ENCODE measurements around the gene MS4A6E. TPM values are rescaled to one million over a fixed set of nuclear protein-coding genes. Genes with fewer than 3 reads are reported as not detected.

MS4A6E gene, protein sequence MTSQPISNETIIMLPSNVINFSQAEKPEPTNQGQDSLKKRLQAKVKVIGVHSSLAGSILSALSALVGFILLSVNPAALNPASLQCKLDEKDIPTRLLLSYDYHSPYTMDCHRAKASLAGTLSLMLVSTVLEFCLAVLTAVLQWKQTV
- total RNA-seq (2014; rRNA removed; shearing (Covaris generic)) = not detected in 2 replicates
- polyA plus RNA-seq (2016; fragmentation: Nextera tagmentation; extraction: Ambion mirVana) = not detected in 2 replicates
- long read RNA-seq = 0 reads

GRCh38 chr11:60326955-60327354 is at the start of gene MS4A6E:
TSS of gene MS4A6E (plus strand) at chr11:60327255. CDS start at chr11:60334896, 7,641 bp downstream.
- Mint-ChIP-seq H3K27ac (no peak within 1 kb of the TSS), H3K36me3 (ENCODE audit: low read depth) (peaks cover 20% of the 10 kb centered on the region; the same call in 2 of the 3 replicates), H3K27me3 (ENCODE audit: insufficient read depth, low read depth, poor library complexity) (peaks cover 2% of the 10 kb centered on the region), H3K4me3 (no peak within 1 kb of the TSS), H3K4me1 (no peaks in the 10 kb centered on the region), H3K9me3 (peaks cover 42% of the 10 kb centered on the region)
- H3K9me2 ChIP-seq (ENCODE audit: insufficient read depth) = no peaks in the 10 kb centered on the region
- DNase-seq (ENCODE audit: low spot score) (no peak), ATAC-seq (no peak)
- no peaks in the 10 kb centered on the region for H3K27me3 ChIP-seq (ENCODE audit: insufficient read depth)
- no peak within 1 kb of the TSS for H3K4me2 ChIP-seq
- no peak within 1 kb of the TSS for H3K27ac ChIP-seq (ENCODE audit: low read depth)
- no peak within 1 kb of the TSS for H2AFZ ChIP-seq
- H4K20me1 ChIP-seq (replicated peaks; ENCODE audit: insufficient read depth) = no peaks in the 10 kb centered on the region
- no peaks in the 10 kb centered on the region for H3K79me2 ChIP-seq (replicated peaks; ENCODE audit: insufficient read depth)
- H3F3A ChIP-seq (replicated peaks; ENCODE audit: low read depth) = no peaks in the 10 kb centered on the region
- H3K4me3 ChIP-seq = no peak within 1 kb of the TSS
- no peaks in the 10 kb centered on the region for H3K4me1 ChIP-seq (ENCODE audit: insufficient read depth)
- TF ChIP-seq JUNB (IDR thresholded peaks at IDR 0.05; ENCODE audit: unreplicated experiment) (no peak), ZNF114 (CRISPR knock-in tag; IDR thresholded peaks at IDR 0.05) (no peak), EZH2 (IDR thresholded peaks at IDR 0.05; ENCODE audit: low read depth, unreplicated experiment) (no peak), EZH2phosphoT487 (IDR thresholded peaks at IDR 0.05; ENCODE audit: unreplicated experiment) (no peak), ZNF331 (CRISPR knock-in tag; IDR thresholded peaks at IDR 0.05; ENCODE audit: low read depth) (no peak), ZNF462 (CRISPR knock-in tag; IDR thresholded peaks at IDR 0.05) (no peak), CTCF (conservative IDR thresholded peaks at IDR 0.05; ENCODE audit: low read depth in 2 of 2) (no peak), STAT1 (IDR thresholded peaks at IDR 0.05; ENCODE audit: unreplicated experiment) (no peak), CREB1 (CRISPR knock-in tag; IDR thresholded peaks at IDR 0.05; ENCODE audit: low read depth) (no peak), POLR2AphosphoS5 (IDR thresholded peaks at IDR 0.05; ENCODE audit: low read depth) (no peak), NANOG (IDR thresholded peaks at IDR 0.05; ENCODE audit: borderline replicate concordance) (no peak)
- TF ChIP-seq, protein P1, sequence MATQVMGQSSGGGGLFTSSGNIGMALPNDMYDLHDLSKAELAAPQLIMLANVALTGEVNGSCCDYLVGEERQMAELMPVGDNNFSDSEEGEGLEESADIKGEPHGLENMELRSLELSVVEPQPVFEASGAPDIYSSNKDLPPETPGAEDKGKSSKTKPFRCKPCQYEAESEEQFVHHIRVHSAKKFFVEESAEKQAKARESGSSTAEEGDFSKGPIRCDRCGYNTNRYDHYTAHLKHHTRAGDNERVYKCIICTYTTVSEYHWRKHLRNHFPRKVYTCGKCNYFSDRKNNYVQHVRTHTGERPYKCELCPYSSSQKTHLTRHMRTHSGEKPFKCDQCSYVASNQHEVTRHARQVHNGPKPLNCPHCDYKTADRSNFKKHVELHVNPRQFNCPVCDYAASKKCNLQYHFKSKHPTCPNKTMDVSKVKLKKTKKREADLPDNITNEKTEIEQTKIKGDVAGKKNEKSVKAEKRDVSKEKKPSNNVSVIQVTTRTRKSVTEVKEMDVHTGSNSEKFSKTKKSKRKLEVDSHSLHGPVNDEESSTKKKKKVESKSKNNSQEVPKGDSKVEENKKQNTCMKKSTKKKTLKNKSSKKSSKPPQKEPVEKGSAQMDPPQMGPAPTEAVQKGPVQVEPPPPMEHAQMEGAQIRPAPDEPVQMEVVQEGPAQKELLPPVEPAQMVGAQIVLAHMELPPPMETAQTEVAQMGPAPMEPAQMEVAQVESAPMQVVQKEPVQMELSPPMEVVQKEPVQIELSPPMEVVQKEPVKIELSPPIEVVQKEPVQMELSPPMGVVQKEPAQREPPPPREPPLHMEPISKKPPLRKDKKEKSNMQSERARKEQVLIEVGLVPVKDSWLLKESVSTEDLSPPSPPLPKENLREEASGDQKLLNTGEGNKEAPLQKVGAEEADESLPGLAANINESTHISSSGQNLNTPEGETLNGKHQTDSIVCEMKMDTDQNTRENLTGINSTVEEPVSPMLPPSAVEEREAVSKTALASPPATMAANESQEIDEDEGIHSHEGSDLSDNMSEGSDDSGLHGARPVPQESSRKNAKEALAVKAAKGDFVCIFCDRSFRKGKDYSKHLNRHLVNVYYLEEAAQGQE (IDR thresholded peaks at IDR 0.05; ENCODE audit: unreplicated experiment) = no peak
- TF ChIP-seq, protein P2, sequence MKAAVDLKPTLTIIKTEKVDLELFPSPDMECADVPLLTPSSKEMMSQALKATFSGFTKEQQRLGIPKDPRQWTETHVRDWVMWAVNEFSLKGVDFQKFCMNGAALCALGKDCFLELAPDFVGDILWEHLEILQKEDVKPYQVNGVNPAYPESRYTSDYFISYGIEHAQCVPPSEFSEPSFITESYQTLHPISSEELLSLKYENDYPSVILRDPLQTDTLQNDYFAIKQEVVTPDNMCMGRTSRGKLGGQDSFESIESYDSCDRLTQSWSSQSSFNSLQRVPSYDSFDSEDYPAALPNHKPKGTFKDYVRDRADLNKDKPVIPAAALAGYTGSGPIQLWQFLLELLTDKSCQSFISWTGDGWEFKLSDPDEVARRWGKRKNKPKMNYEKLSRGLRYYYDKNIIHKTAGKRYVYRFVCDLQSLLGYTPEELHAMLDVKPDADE (IDR thresholded peaks at IDR 0.05) = no peak
- H3K36me3 ChIP-seq (ENCODE audit: insufficient read depth) = no peaks in the 10 kb centered on the region

All from GM23338 (cell line).